HepG2 (cell line): Measurements from ENCODE around the gene PRR12. TPM values are rescaled to one million over a fixed set of nuclear protein-coding genes. Genes with fewer than 3 reads are reported as not detected.

Experiments
- ARID4A ChIP-seq: sonication (generic); formaldehyde crosslinking; IDR thresholded peaks from 2 replicates; pipeline ENCODE4 v1.5.0; 2020; ENCODE audit warnings: mild to moderate bottlenecking, missing genetic modification reagents, borderline replicate concordance
- E2F1 ChIP-seq: sonication (generic); formaldehyde crosslinking; IDR thresholded peaks from 2 replicates; pipeline ENCODE4 v1.5.0; 2020; ENCODE audit warnings: missing genetic modification reagents
- EP300 ChIP-seq, 3 experiments: sonication (generic) in 1 of 3; formaldehyde crosslinking in 1 of 3; IDR thresholded peaks; 2 replicates each; pipeline versions ENCODE4 v1.5.1 to v1.6.1; 2011 to 2020; ENCODE audit warnings: low read depth in 2 of 3, low read length in 2 of 3, borderline replicate concordance in 1 of 3, improper control_type of control experiment in 1 of 3, mild to moderate bottlenecking in 1 of 3, missing genetic modification reagents in 1 of 3, moderate library complexity in 1 of 3
- FOXA3 ChIP-seq: IDR thresholded peaks from 2 replicates; pipeline ENCODE4 v1.6.1; 2016; ENCODE audit warnings: missing genetic modification reagents, missing compliant biosample characterization
- GLMP ChIP-seq: sonication (generic); formaldehyde crosslinking; IDR thresholded peaks from 2 replicates; pipeline ENCODE4 v1.9.0; 2021; ENCODE audit warnings: missing genetic modification reagents, mild to moderate bottlenecking, borderline replicate concordance
- HOXA3 ChIP-seq: sonication (generic); formaldehyde crosslinking; IDR thresholded peaks from 2 replicates; pipeline ENCODE4 v1.5.0; 2020; ENCODE audit warnings: missing genetic modification reagents
- JUND ChIP-seq: sonication (generic); formaldehyde crosslinking; IDR thresholded peaks from 2 replicates; pipeline ENCODE4 v1.8.0; 2022; ENCODE audit warnings: mild to moderate bottlenecking, missing genetic modification reagents
- KLF15 ChIP-seq: sonication (generic); formaldehyde crosslinking; IDR thresholded peaks from 2 replicates; pipeline ENCODE4 v1.8.1; 2023; ENCODE audit warnings: borderline replicate concordance, mild to moderate bottlenecking, inconsistent platforms, missing genetic modification reagents, mixed read lengths
- PCBP1 ChIP-seq: fragments of 200-400 bp; formaldehyde crosslinking; IDR thresholded peaks from 2 replicates; pipeline ENCODE4 v1.6.1; 2017; ENCODE audit warnings: mild to moderate bottlenecking, low read depth, low read length, borderline replicate concordance
- PLSCR1 ChIP-seq: sonication (generic); formaldehyde crosslinking; IDR thresholded peaks from 2 replicates; pipeline ENCODE4 v1.5.0; 2020; ENCODE audit warnings: missing genetic modification reagents, mild to moderate bottlenecking, borderline replicate concordance
- POLR2AphosphoS2 ChIP-seq: IDR thresholded peaks from 2 replicates; pipeline ENCODE4 v1.6.1; 2011; ENCODE audit warnings: low read depth, low read length, improper control_type of control experiment
- SMAD9 ChIP-seq: sonication (generic); formaldehyde crosslinking; IDR thresholded peaks from 2 replicates; pipeline ENCODE4 v1.5.1; 2020; ENCODE audit warnings: mild to moderate bottlenecking, missing genetic modification reagents
- SNAPC2 ChIP-seq: sonication (generic); formaldehyde crosslinking; IDR thresholded peaks from 2 replicates; pipeline ENCODE4 v1.8.1; 2022; ENCODE audit warnings: mild to moderate bottlenecking, missing genetic modification reagents
- TFDP2 ChIP-seq: sonication (generic); formaldehyde crosslinking; IDR thresholded peaks from 2 replicates; pipeline ENCODE4 v1.4.0; 2020; ENCODE audit warnings: missing genetic modification reagents
- TFE3 ChIP-seq: IDR thresholded peaks from 2 replicates; pipeline ENCODE4 v1.6.1; 2016
- TMF1 ChIP-seq: sonication (generic); formaldehyde crosslinking; IDR thresholded peaks from 2 replicates; pipeline ENCODE4 v1.8.1; 2022; ENCODE audit warnings: low read depth, missing genetic modification reagents
- polyA plus RNA-seq, 8 experiments: library from polyadenylated mRNA; depleted of rRNA in 3 of 8; stranded (reverse) in 7 of 8; unstranded in 1 of 8; fragments of >200 nt; fragmentation: Illumina TruSeq in 4 of 8; extraction: Trizol in 4 of 8; gene quantifications; 2 replicates each; pipeline versions ENCODE4 v1.2.1 to v1.2.3, GENCODE V29; 2011 to 2016; ENCODE audit warnings: low read depth in 4 of 8, missing spikeins in 1 of 8, mixed read lengths in 1 of 8; ENCODE audit not compliant: insufficient read depth in 1 of 8
- total RNA-seq, 5 experiments: library from RNA; depleted of rRNA; stranded (reverse); fragments of >200 nt; fragmentation: Illumina TruSeq; extraction: Trizol; gene quantifications; 2 replicates each; pipeline ENCODE4 v1.2.3, GENCODE V29; 2016; ENCODE audit warnings: low read depth in 1 of 5

Gene PRR12
- total and polyA plus RNA-seq, 2 of the 13 experiments (the other 11 are each of a cell fraction or from before 2014, with no cell fraction given), result 0.62 to 1.5 TPM

GRCh38 chr19:49590071-49590970 lies 661 bp upstream of the PRR12 start (continued):
- TF ChIP-seq GLMP (CRISPR knock-in tag) (no peak), JUND (CRISPR knock-in tag) (no peak; the same call in 1 of the 2 replicates), POLR2AphosphoS2 (no peak), PCBP1 (0 out of 2 replicates have a peak, but pooled peaks have one; percentile 70), SMAD9 (0 out of 2 replicates have a peak, but pooled peaks have one; percentile 37), EP300 (IDR thresholded peaks at IDR 0.05; ENCODE audit: low read depth in 2 of 2, low read length in 2 of 2) (no peak), EP300 (CRISPR knock-in tag; IDR thresholded peaks at IDR 0.05; ENCODE audit: borderline replicate concordance) (peak; percentile 37), SNAPC2 (CRISPR knock-in tag) (peak; percentile 72; the same call in 1 of the 2 replicates), KLF15 (peak; percentile 68; the same call in 1 of the 2 replicates), FOXA3 (peak; percentile 24; the same call in 1 of the 2 replicates), TFDP2 (CRISPR knock-in tag) (peak; percentile 65), PLSCR1 (CRISPR knock-in tag) (no peak), TFE3 (CRISPR knock-in tag) (peak; percentile 57; the same call in 1 of the 2 replicates), E2F1 (CRISPR knock-in tag) (0 out of 2 replicates have a peak, but pooled peaks have one; percentile 20), ARID4A (CRISPR knock-in tag) (peak; percentile 68), HOXA3 (CRISPR knock-in tag) (peak; percentile 74), TMF1 (CRISPR knock-in tag) (peak; percentile 87)
